Tibial nerve (tissue), 4 donors: ENCODE data around the gene ACTR3C.
"Not testable (repeated sequence)": the region's sequence is repeated elsewhere in the genome, so short reads cannot be mapped to it uniquely, and the experiment has no call there.

Experiments
- EP300 ChIP-seq, 2 donors: sonication (generic); formaldehyde crosslinking; IDR thresholded peaks; one replicate each; pipeline ENCODE4 v1.6.1; 2017; ENCODE audit warnings: antibody characterized with exemption in 2 of 2, mild to moderate bottlenecking in 1 of 2
- POLR2A ChIP-seq, 2 donors: fragments of 450-650 bp; IDR thresholded peaks; one replicate each; pipeline ENCODE4 v1.6.1; 2017; ENCODE audit warnings: antibody characterized with exemption in 2 of 2, mild to moderate bottlenecking in 2 of 2, moderate library complexity in 2 of 2
- TF ChIP-seq, protein P1 (sequence below), 5 experiments: fragments of 200-600 bp in 3 of 5; fragments of 450-650 bp in 2 of 5; sonication (generic) in 3 of 5; IDR thresholded peaks; one replicate each; pipeline ENCODE4 v1.5.1; 2016 to 2019; ENCODE audit warnings: antibody characterized with exemption in 5 of 5, mild to moderate bottlenecking in 3 of 5, moderate library complexity in 2 of 5

DNA sequence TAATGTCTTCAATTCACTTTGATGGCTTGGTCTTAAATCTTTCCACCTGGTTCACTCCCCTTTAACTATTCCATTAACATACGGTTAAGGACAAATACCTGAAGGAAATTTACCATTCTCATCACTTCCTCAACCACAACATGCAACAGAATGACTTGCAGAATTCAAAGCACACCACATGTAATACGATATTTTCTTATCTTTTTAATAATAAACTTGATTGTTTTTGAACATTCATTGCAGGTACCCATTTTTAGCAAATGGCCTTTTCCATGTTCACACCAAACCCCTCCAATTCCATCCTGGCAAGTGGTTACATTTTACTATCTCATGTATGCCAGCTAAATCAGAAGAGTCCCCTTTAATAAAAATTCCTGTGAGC lies 17.5 kb downstream of the ACTR3C start:
- TF ChIP-seq, protein P1, sequence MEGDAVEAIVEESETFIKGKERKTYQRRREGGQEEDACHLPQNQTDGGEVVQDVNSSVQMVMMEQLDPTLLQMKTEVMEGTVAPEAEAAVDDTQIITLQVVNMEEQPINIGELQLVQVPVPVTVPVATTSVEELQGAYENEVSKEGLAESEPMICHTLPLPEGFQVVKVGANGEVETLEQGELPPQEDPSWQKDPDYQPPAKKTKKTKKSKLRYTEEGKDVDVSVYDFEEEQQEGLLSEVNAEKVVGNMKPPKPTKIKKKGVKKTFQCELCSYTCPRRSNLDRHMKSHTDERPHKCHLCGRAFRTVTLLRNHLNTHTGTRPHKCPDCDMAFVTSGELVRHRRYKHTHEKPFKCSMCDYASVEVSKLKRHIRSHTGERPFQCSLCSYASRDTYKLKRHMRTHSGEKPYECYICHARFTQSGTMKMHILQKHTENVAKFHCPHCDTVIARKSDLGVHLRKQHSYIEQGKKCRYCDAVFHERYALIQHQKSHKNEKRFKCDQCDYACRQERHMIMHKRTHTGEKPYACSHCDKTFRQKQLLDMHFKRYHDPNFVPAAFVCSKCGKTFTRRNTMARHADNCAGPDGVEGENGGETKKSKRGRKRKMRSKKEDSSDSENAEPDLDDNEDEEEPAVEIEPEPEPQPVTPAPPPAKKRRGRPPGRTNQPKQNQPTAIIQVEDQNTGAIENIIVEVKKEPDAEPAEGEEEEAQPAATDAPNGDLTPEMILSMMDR (IDR thresholded peaks at IDR 0.05) = not testable (repeated sequence)
- not testable (repeated sequence) for TF ChIP-seq POLR2A, EP300 (IDR thresholded peaks at IDR 0.05)
